GM18861 (cell line): Measurements from ENCODE around the gene ELP4.

Source experiments
- ATAC-seq: cut with Tn5 transposase; IDR thresholded peaks from one replicate; pipeline ENCODE4 v1.9.1; 2021; ENCODE audit not compliant: unreplicated experiment

The ELP4 gene

GRCh38 chr11:31821235-31821764, 311.7 kb downstream of the ELP4 start:
- ATAC-seq, result no peak

- no peak for ATAC-seq
These were observed 312.2 kb downstream of the ELP4 start for GRCh38 chr11:31821766-31822165.

- ATAC-seq, result no peak
These were observed 312.8 kb downstream of the ELP4 start for GRCh38 chr11:31822175-31822926.

- ATAC-seq, result no peak
These were observed 313.5 kb downstream of the ELP4 start for GRCh38 chr11:31822927-31823643.

- ATAC-seq, result no peak
These were observed 314.2 kb downstream of the ELP4 start for GRCh38 chr11:31823644-31824331.

- ATAC-seq, result no peak
These were observed 314.8 kb downstream of the ELP4 start for GRCh38 chr11:31824332-31824878.

GRCh38 chr11:31824879-31825837, 315.6 kb downstream of the ELP4 start:
- no peak for ATAC-seq

- no peak for ATAC-seq
These were observed 316.4 kb downstream of the ELP4 start for GRCh38 chr11:31825838-31826484.

GRCh38 chr11:31826536-31827438, 317.2 kb downstream of the ELP4 start:
- no peak for ATAC-seq

GRCh38 chr11:31827455-31828206, 318.1 kb downstream of the ELP4 start:
- ATAC-seq, result no peak

- no peak for ATAC-seq
These were observed 318.6 kb downstream of the ELP4 start for GRCh38 chr11:31828217-31828616.

GRCh38 chr11:31830406-31830805, 320.8 kb downstream of the ELP4 start:
- ATAC-seq, result no peak

- ATAC-seq, result no peak
These were observed 324.7 kb downstream of the ELP4 start for GRCh38 chr11:31834237-31834636.
